ENCODE measurements around the gene RAB11FIP4. TPM values are rescaled to one million over a fixed set of nuclear protein-coding genes. Genes with fewer than 3 reads are reported as not detected.

Gene RAB11FIP4
- total and polyA plus RNA-seq, 7 experiments from 2014 or later: 16.1 to 82.4 (median 55.1) TPM

GRCh38 chr17:31470592-31470991 lies 79.1 kb downstream of the RAB11FIP4 start:
- POLR2A ChIA-PET: no interaction called here
- intact Hi-C loops (cut with micrococcal nuclease): no loop called here
- DNase-seq: no peak
- no peaks in the 10 kb centered on the region for H3K36me3 ChIP-seq (ENCODE audit: control insufficient read depth in 2 of 3, insufficient read depth in 3 of 3, low read length in 3 of 3)
- Mint-ChIP-seq H3K27ac (peak overlapping the region in 2 of 9 donors; percentile 15 to 83), H3K27me3 (peaks cover 0 to 16% (median 0%) of the 10 kb centered on the region in 5 donors), H3K4me1 (peaks cover 4 to 15% (median 6%) of the 10 kb centered on the region in 7 donors), H3K36me3 (no peaks in the 10 kb centered on the region), H3K4me3 (no peak overlapping the region), H3K9me3 (no peaks in the 10 kb centered on the region)
- no peak overlapping the region for H3K4me3 ChIP-seq (ENCODE audit: low read length)
- CTCF ChIA-PET: interaction anchor here (0.6 kb wide), 1 partner anchor 74 kb away, joined by 3 read pairs; no protein-coding TSS in a partner anchor
- no peak for ATAC-seq
- H3K27ac ChIP-seq (ENCODE audit: low read depth, low read length): peak overlapping the region; percentile 6
- no peaks in the 10 kb centered on the region for H3K27me3 ChIP-seq (ENCODE audit: control insufficient read depth in 2 of 2, insufficient read depth in 2 of 2, low read length in 2 of 2)
- H3K9me3 ChIP-seq (ENCODE audit: control insufficient read depth in 2 of 3, low read length in 3 of 3): no peaks in the 10 kb centered on the region
- H3K4me1 ChIP-seq (ENCODE audit: control insufficient read depth in 2 of 2, insufficient read depth in 2 of 2, low read length in 2 of 2): no peaks in the 10 kb centered on the region

GRCh38 chr17:31472137-31472536 lies 80.7 kb downstream of the RAB11FIP4 start:
- Mint-ChIP-seq H3K36me3 (no peaks in the 10 kb centered on the region), H3K27me3 (peaks cover 0 to 16% (median 0%) of the 10 kb centered on the region in 5 donors), H3K9me3 (no peaks in the 10 kb centered on the region), H3K4me1 (peaks cover 4 to 11% (median 6%) of the 10 kb centered on the region in 7 donors), H3K4me3 (no peak overlapping the region), H3K27ac (no peak overlapping the region)
- H3K4me1 ChIP-seq (ENCODE audit: control insufficient read depth in 2 of 2, insufficient read depth in 2 of 2, low read length in 2 of 2): no peaks in the 10 kb centered on the region
- H3K27ac ChIP-seq (ENCODE audit: low read depth, low read length): no peak overlapping the region
- POLR2A ChIA-PET: no interaction called here
- no peak overlapping the region for H3K4me3 ChIP-seq (ENCODE audit: low read length)
- CTCF ChIA-PET: no interaction called here
- H3K27me3 ChIP-seq (ENCODE audit: control insufficient read depth in 2 of 2, insufficient read depth in 2 of 2, low read length in 2 of 2): no peaks in the 10 kb centered on the region
- H3K36me3 ChIP-seq (ENCODE audit: control insufficient read depth in 2 of 3, insufficient read depth in 3 of 3, low read length in 3 of 3): no peaks in the 10 kb centered on the region
- no peaks in the 10 kb centered on the region for H3K9me3 ChIP-seq (ENCODE audit: control insufficient read depth in 2 of 3, low read length in 3 of 3)
- ATAC-seq: no peak
- no peak for DNase-seq
- intact Hi-C loops (cut with micrococcal nuclease): no loop called here

GRCh38 chr17:31475378-31476162 lies 84.1 kb downstream of the RAB11FIP4 start:
- Histone ChIP-seq H3K4me3 (ENCODE audit: low read length) (no peak overlapping the region), H3K4me1 (ENCODE audit: control insufficient read depth in 2 of 2, insufficient read depth in 2 of 2, low read length in 2 of 2) (no peaks in the 10 kb centered on the region), H3K9me3 (ENCODE audit: control insufficient read depth in 2 of 3, low read length in 3 of 3) (no peaks in the 10 kb centered on the region), H3K27ac (ENCODE audit: low read depth, low read length) (no peak overlapping the region), H3K27me3 (ENCODE audit: control insufficient read depth in 2 of 2, insufficient read depth in 2 of 2, low read length in 2 of 2) (no peaks in the 10 kb centered on the region), H3K36me3 (ENCODE audit: control insufficient read depth in 2 of 3, insufficient read depth in 3 of 3, low read length in 3 of 3) (no peaks in the 10 kb centered on the region)
- H3K36me3 Mint-ChIP-seq: no peaks in the 10 kb centered on the region
- intact Hi-C loops (cut with micrococcal nuclease): no loop called here
- H3K27ac Mint-ChIP-seq: peak overlapping the region in 1 of 9 donors; percentile 17
- H3K4me1 Mint-ChIP-seq: peaks cover 0 to 1% (median 0%) of the 10 kb centered on the region in 7 donors
- ATAC-seq: no peak
- peaks cover 0 to 19% (median 0%) of the 10 kb centered on the region in 5 donors for H3K27me3 Mint-ChIP-seq
- CTCF ChIA-PET: no interaction called here
- POLR2A ChIA-PET: no interaction called here
- no peak overlapping the region for H3K4me3 Mint-ChIP-seq
- no peak for DNase-seq
- H3K9me3 Mint-ChIP-seq: no peaks in the 10 kb centered on the region

- Mint-ChIP-seq H3K27ac (no peak overlapping the region), H3K9me3 (no peaks in the 10 kb centered on the region), H3K27me3 (peaks cover 0 to 19% (median 0%) of the 10 kb centered on the region in 5 donors), H3K36me3 (no peaks in the 10 kb centered on the region), H3K4me3 (no peak overlapping the region), H3K4me1 (peaks cover 0 to 1% (median 0%) of the 10 kb centered on the region in 7 donors)
- ChIA-PET POLR2A (no interaction called here), CTCF (interaction anchor here (0.7 kb wide), 1 partner anchor 11 kb away, joined by 5 read pairs; no protein-coding TSS in a partner anchor)
- DNase-seq: no peak
- no peaks in the 10 kb centered on the region for H3K9me3 ChIP-seq (ENCODE audit: control insufficient read depth in 2 of 3, low read length in 3 of 3)
- H3K4me1 ChIP-seq (ENCODE audit: control insufficient read depth in 2 of 2, insufficient read depth in 2 of 2, low read length in 2 of 2): no peaks in the 10 kb centered on the region
- no peaks in the 10 kb centered on the region for H3K36me3 ChIP-seq (ENCODE audit: control insufficient read depth in 2 of 3, insufficient read depth in 3 of 3, low read length in 3 of 3)
- intact Hi-C loops (cut with micrococcal nuclease): no loop called here
- H3K27me3 ChIP-seq (ENCODE audit: control insufficient read depth in 2 of 2, insufficient read depth in 2 of 2, low read length in 2 of 2): no peaks in the 10 kb centered on the region
- no peak overlapping the region for H3K27ac ChIP-seq (ENCODE audit: low read depth, low read length)
- ATAC-seq: no peak
- no peak overlapping the region for H3K4me3 ChIP-seq (ENCODE audit: low read length)
Measured at GRCh38 chr17:31476525-31477416, 85.3 kb downstream of the RAB11FIP4 start.

- Histone ChIP-seq H3K9me3 (ENCODE audit: control insufficient read depth in 2 of 3, low read length in 3 of 3) (no peaks in the 10 kb centered on the region), H3K4me3 (ENCODE audit: low read length) (no peak overlapping the region), H3K36me3 (ENCODE audit: control insufficient read depth in 2 of 3, insufficient read depth in 3 of 3, low read length in 3 of 3) (no peaks in the 10 kb centered on the region), H3K27me3 (ENCODE audit: control insufficient read depth in 2 of 2, insufficient read depth in 2 of 2, low read length in 2 of 2) (no peaks in the 10 kb centered on the region), H3K4me1 (ENCODE audit: control insufficient read depth in 2 of 2, insufficient read depth in 2 of 2, low read length in 2 of 2) (no peaks in the 10 kb centered on the region), H3K27ac (ENCODE audit: low read depth, low read length) (no peak overlapping the region)
- peaks cover 0 to 1% (median 0%) of the 10 kb centered on the region in 7 donors for H3K4me1 Mint-ChIP-seq
- ChIA-PET CTCF (interaction anchor here (0.6 to 0.7 kb wide), 2 partner anchors 10 to 1542 kb away, joined by 3 to 5 read pairs; no protein-coding TSS in a partner anchor), POLR2A (no interaction called here)
- H3K36me3 Mint-ChIP-seq: no peaks in the 10 kb centered on the region
- intact Hi-C loops (cut with micrococcal nuclease): no loop called here
- peaks cover 0 to 16% (median 0%) of the 10 kb centered on the region in 5 donors for H3K27me3 Mint-ChIP-seq
- peak overlapping the region in 1 of 9 donors; percentile 14 for H3K27ac Mint-ChIP-seq
- DNase-seq: no peak
- no peak for ATAC-seq
- H3K9me3 Mint-ChIP-seq: no peaks in the 10 kb centered on the region
- H3K4me3 Mint-ChIP-seq: no peak overlapping the region
Measured at GRCh38 chr17:31477417-31478055, 86.1 kb downstream of the RAB11FIP4 start.

- peaks cover 0 to 1% (median 0%) of the 10 kb centered on the region in 7 donors for H3K4me1 Mint-ChIP-seq
- intact Hi-C loops (cut with micrococcal nuclease): no loop called here
- H3K9me3 Mint-ChIP-seq: no peaks in the 10 kb centered on the region
- no peaks in the 10 kb centered on the region for H3K27me3 ChIP-seq (ENCODE audit: control insufficient read depth in 2 of 2, insufficient read depth in 2 of 2, low read length in 2 of 2)
- no peaks in the 10 kb centered on the region for H3K4me1 ChIP-seq (ENCODE audit: control insufficient read depth in 2 of 2, insufficient read depth in 2 of 2, low read length in 2 of 2)
- H3K4me3 ChIP-seq (ENCODE audit: low read length): no peak overlapping the region
- H3K4me3 Mint-ChIP-seq: no peak overlapping the region
- peaks cover 0 to 9% (median 0%) of the 10 kb centered on the region in 5 donors for H3K27me3 Mint-ChIP-seq
- no peak overlapping the region for H3K27ac Mint-ChIP-seq
- CTCF ChIA-PET: no interaction called here
- H3K9me3 ChIP-seq (ENCODE audit: control insufficient read depth in 2 of 3, low read length in 3 of 3): no peaks in the 10 kb centered on the region
- ATAC-seq (no peak), DNase-seq (no peak)
- H3K36me3 ChIP-seq (ENCODE audit: control insufficient read depth in 2 of 3, insufficient read depth in 3 of 3, low read length in 3 of 3): no peaks in the 10 kb centered on the region
- H3K27ac ChIP-seq (ENCODE audit: low read depth, low read length): no peak overlapping the region
- no peaks in the 10 kb centered on the region for H3K36me3 Mint-ChIP-seq
- POLR2A ChIA-PET: interaction anchor here (1.4 kb wide), 1 partner anchor 10 kb away, joined by 4 read pairs; no protein-coding TSS in a partner anchor
Measured at GRCh38 chr17:31479062-31479408, 87.6 kb downstream of the RAB11FIP4 start.
